HepG2 (cell line): ENCODE data around the gene DLG2. TPM values are rescaled to one million over a fixed set of nuclear protein-coding genes. Genes with fewer than 3 reads are reported as not detected.

Experiments used
- ATAC-seq: fragments of 200-7000 bp; cut with Tn5 transposase; 3 replicates; pipeline ENCODE4 v1.9.1; 2020; ENCODE audit warnings: mild to moderate bottlenecking, moderate library complexity
- BruUV-seq: library from RNA; stranded (reverse); fragments of 400-500 nt; replicated peaks from 2 replicates; lab custom pipeline; 2021; lab: Mats Ljungman, UMichigan
- CTCF ChIA-PET: fragments of 300-600 bp; formaldehyde crosslinking; extraction: SDS; loops from one replicate; lab custom pipeline; 2021; ENCODE audit warnings: low total read pairs, inconsistent platforms, low intra/inter-chr PET ratio; lab: Yijun Ruan, JAX
- POLR2A ChIA-PET: fragments of 350-600 bp; sonication (Branson Sonifier 250); formaldehyde crosslinking; loops from one replicate; lab custom pipeline; 2020; ENCODE audit warnings: antibody characterized with exemption, inconsistent platforms; lab: Yijun Ruan, JAX
- DNase-seq: peaks from one replicate; pipeline ENCODE4 v3.0.0-alpha.2; 2015; ENCODE audit warnings: low spot score
- FAIRE-seq: peaks from 3 replicates; lab custom pipeline; 2011; peaks lifted over from hg19 to GRCh38; lab: Jason Lieb, UNC
- H2AFZ ChIP-seq: one replicate; pipeline ENCODE4 v1.6.1; 2011; ENCODE audit warnings: low read length, inconsistent platforms
- H3K27ac ChIP-seq: fragments of 300-600 bp; 3 replicates; pipeline ENCODE4 v1.8.0; 2011; ENCODE audit warnings: mixed run types, mild to moderate bottlenecking, mixed read lengths, low read length, inconsistent platforms; ENCODE audit not compliant: insufficient read depth; ENCODE audit errors: extremely low read length
- H3K27me3 ChIP-seq, 2 experiments: fragments of 200-600 bp in 1 of 2; 2 replicates in 1 of 2; 3 replicates in 1 of 2; pipeline versions ENCODE4 v1.6.0 to v1.8.0; 2011; ENCODE audit warnings: low read length in 2 of 2, mild to moderate bottlenecking in 2 of 2, moderate library complexity in 2 of 2, inconsistent platforms in 1 of 2; ENCODE audit not compliant: insufficient read depth in 2 of 2, control insufficient read depth in 1 of 2
- H3K36me3 ChIP-seq, 2 experiments: fragments of 200-600 bp in 1 of 2; replicated peaks in 1 of 2; 2 replicates in 1 of 2; 3 replicates in 1 of 2; pipeline versions ENCODE4 v1.5.1 to v1.8.0; 2011; ENCODE audit warnings: low read length in 2 of 2, inconsistent platforms in 1 of 2; ENCODE audit not compliant: insufficient read depth in 2 of 2, control insufficient read depth in 1 of 2
- H3K4me1 ChIP-seq: 2 replicates; pipeline ENCODE4 v1.5.1; 2012; ENCODE audit warnings: low read length, inconsistent platforms; ENCODE audit not compliant: insufficient read depth
- H3K4me2 ChIP-seq: 2 replicates; pipeline ENCODE4 v1.6.0; 2011; ENCODE audit warnings: low read depth, low read length, inconsistent platforms
- H3K4me3 ChIP-seq, 3 experiments: fragments of 200-600 bp in 1 of 3; sonication (generic), shearing (Covaris generic) in 1 of 3; replicated peaks in 1 of 3; 2 replicates each; pipeline ENCODE4 v1.5.1; 2011 to 2016; ENCODE audit warnings: low read length in 3 of 3, inconsistent platforms in 2 of 3, low read depth in 2 of 3, mild to moderate bottlenecking in 2 of 3, control low read depth in 1 of 3, mixed read lengths in 1 of 3; ENCODE audit not compliant: insufficient read depth in 1 of 3
- H3K79me2 ChIP-seq: one replicate; pipeline ENCODE4 v1.6.1; 2011; ENCODE audit warnings: low read length, inconsistent platforms; ENCODE audit not compliant: insufficient read depth
- H3K9ac ChIP-seq: 2 replicates; pipeline ENCODE4 v1.6.0; 2011; ENCODE audit warnings: mild to moderate bottlenecking, low read depth, low read length, inconsistent platforms; ENCODE audit not compliant: insufficient read depth
- H3K9me3 ChIP-seq: 2 replicates; pipeline ENCODE4 v1.5.1; 2012; ENCODE audit warnings: mild to moderate bottlenecking, low read length
- H4K20me1 ChIP-seq: 2 replicates; pipeline ENCODE4 v1.6.0; 2011; ENCODE audit warnings: inconsistent platforms, mild to moderate bottlenecking, low read length, moderate library complexity; ENCODE audit not compliant: insufficient read depth
- CREBL2 ChIP-seq: sonication (generic); formaldehyde crosslinking; IDR thresholded peaks from 2 replicates; pipeline ENCODE4 v1.8.1; 2023; ENCODE audit warnings: missing genetic modification reagents, mild to moderate bottlenecking, borderline replicate concordance
- GATAD1 ChIP-seq: IDR thresholded peaks from 2 replicates; pipeline ENCODE4 v1.6.1; 2016; ENCODE audit warnings: missing genetic modification reagents, missing compliant biosample characterization
- RBM22 ChIP-seq: fragments of 200-400 bp; formaldehyde crosslinking; optimal IDR thresholded peaks from 2 replicates; pipeline ENCODE3; 2017; ENCODE audit warnings: mild to moderate bottlenecking, low read length, moderate library complexity
- ZFP62 ChIP-seq: sonication (generic); formaldehyde crosslinking; IDR thresholded peaks from 2 replicates; pipeline ENCODE4 v1.4.0; 2020; ENCODE audit warnings: missing genetic modification reagents
- ZMYM3 ChIP-seq: sonication (generic); formaldehyde crosslinking; IDR thresholded peaks from 2 replicates; pipeline ENCODE4 v1.5.1; 2020; ENCODE audit warnings: mild to moderate bottlenecking, missing genetic modification reagents
- ZNF235 ChIP-seq: sonication (generic); formaldehyde crosslinking; IDR thresholded peaks from 2 replicates; pipeline ENCODE4 v1.8.1; 2023; ENCODE audit warnings: mild to moderate bottlenecking, missing genetic modification reagents, borderline replicate concordance
- ZNF276 ChIP-seq: sonication (generic); formaldehyde crosslinking; IDR thresholded peaks from 2 replicates; pipeline ENCODE4 v1.4.0; 2020; ENCODE audit warnings: mild to moderate bottlenecking, low read depth, missing genetic modification reagents
- ZNF772 ChIP-seq: sonication (generic); formaldehyde crosslinking; IDR thresholded peaks from 2 replicates; pipeline ENCODE4 v1.5.0; 2020; ENCODE audit warnings: mild to moderate bottlenecking, missing genetic modification reagents
- WGBS: methylation state at CpG from one replicate; pipeline ENCODE4 v1.1.6; 2017; ENCODE audit warnings: low lambda C conversion rate; 5-methylcytosine and 5-hydroxymethylcytosine counted together
- in situ Hi-C: cut with HindIII; loops from 2 replicates; pipeline ENCODE4 v1.10.0; 2017; ENCODE audit warnings: low pct_unique_long_range_greater_than_20kb; ENCODE audit not compliant: extremely low pct_ligation_motif_present
- intact Hi-C: fragments of 100-400 bp; cut with micrococcal nuclease; formaldehyde crosslinking; loops from one replicate; pipeline ENCODE4 v1.10.0; 2022; ENCODE audit not compliant: unreplicated experiment
- polyA plus RNA-seq, 8 experiments: library from polyadenylated mRNA; depleted of rRNA in 3 of 8; stranded (reverse) in 7 of 8; unstranded in 1 of 8; fragments of >200 nt; fragmentation: Illumina TruSeq in 4 of 8; extraction: Trizol in 4 of 8; gene quantifications; 2 replicates each; pipeline versions ENCODE4 v1.2.1 to v1.2.3, GENCODE V29; 2011 to 2016; ENCODE audit warnings: low read depth in 4 of 8, missing spikeins in 1 of 8, mixed read lengths in 1 of 8; ENCODE audit not compliant: insufficient read depth in 1 of 8
- total RNA-seq, 5 experiments: library from RNA; depleted of rRNA; stranded (reverse); fragments of >200 nt; fragmentation: Illumina TruSeq; extraction: Trizol; gene quantifications; 2 replicates each; pipeline ENCODE4 v1.2.3, GENCODE V29; 2016; ENCODE audit warnings: low read depth in 1 of 5
- TF ChIP-seq, protein P1 (sequence below): sonication (generic); formaldehyde crosslinking; IDR thresholded peaks from 2 replicates; pipeline ENCODE4 v1.5.0; 2020; ENCODE audit warnings: mild to moderate bottlenecking, missing genetic modification reagents, moderate library complexity

DLG2 gene
- total and polyA plus RNA-seq, 2 of the 13 experiments (the other 11 are each of a cell fraction or from before 2014, with no cell fraction given), result 0.46 to 1.0 TPM

DNA sequence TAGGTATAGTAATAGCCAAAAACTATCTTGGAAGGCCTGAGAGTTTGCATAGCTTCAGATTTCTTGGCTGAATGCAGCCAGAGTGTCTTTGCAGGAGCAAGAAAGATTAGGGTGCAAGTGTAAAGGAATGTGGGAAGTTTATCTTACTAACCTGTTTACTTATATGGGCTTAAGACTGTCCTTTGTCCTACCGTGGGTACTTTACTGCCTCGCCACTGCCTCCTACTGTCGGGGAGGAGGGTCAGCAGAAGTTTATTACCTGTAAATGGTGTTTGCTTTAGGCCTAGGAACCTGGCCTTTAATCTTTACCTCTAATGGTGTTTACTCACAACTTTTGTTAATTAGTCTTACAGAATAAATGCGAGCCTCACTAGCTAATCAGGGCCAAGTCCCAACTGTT is 633.8 kb downstream of the DLG2 start:
- H2AFZ ChIP-seq, result no peak overlapping the region
- TF ChIP-seq GATAD1, result no peak
- TF ChIP-seq ZFP62, result no peak
- TF ChIP-seq ZNF772, result no peak
- TF ChIP-seq, protein P1, sequence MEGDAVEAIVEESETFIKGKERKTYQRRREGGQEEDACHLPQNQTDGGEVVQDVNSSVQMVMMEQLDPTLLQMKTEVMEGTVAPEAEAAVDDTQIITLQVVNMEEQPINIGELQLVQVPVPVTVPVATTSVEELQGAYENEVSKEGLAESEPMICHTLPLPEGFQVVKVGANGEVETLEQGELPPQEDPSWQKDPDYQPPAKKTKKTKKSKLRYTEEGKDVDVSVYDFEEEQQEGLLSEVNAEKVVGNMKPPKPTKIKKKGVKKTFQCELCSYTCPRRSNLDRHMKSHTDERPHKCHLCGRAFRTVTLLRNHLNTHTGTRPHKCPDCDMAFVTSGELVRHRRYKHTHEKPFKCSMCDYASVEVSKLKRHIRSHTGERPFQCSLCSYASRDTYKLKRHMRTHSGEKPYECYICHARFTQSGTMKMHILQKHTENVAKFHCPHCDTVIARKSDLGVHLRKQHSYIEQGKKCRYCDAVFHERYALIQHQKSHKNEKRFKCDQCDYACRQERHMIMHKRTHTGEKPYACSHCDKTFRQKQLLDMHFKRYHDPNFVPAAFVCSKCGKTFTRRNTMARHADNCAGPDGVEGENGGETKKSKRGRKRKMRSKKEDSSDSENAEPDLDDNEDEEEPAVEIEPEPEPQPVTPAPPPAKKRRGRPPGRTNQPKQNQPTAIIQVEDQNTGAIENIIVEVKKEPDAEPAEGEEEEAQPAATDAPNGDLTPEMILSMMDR (CRISPR knock-in tag), result peak; percentile 40
- TF ChIP-seq RBM22, result no peak
- no peak for TF ChIP-seq ZNF235 (CRISPR knock-in tag)
- TF ChIP-seq ZNF276 (CRISPR knock-in tag), result no peak
- no peak for TF ChIP-seq ZMYM3 (CRISPR knock-in tag)
- no peak for TF ChIP-seq CREBL2
- H3K9me3 ChIP-seq, result no peaks in the 10 kb centered on the region
- POLR2A ChIA-PET, result no interaction called here
- intact Hi-C loops, result loop anchor here (5.0 kb wide), 2 partner anchors 191 to 211 kb away; no protein-coding TSS in a partner anchor
- no peaks in the 10 kb centered on the region for H3K4me1 ChIP-seq
- H4K20me1 ChIP-seq, result no peaks in the 10 kb centered on the region
- BruUV-seq, result no TSS peak
- H3K27ac ChIP-seq, result no peak overlapping the region
- H3K4me3 ChIP-seq, result no peak overlapping the region
- no peak for FAIRE-seq
- no peaks in the 10 kb centered on the region for H3K79me2 ChIP-seq
- no peak overlapping the region for H3K4me2 ChIP-seq
- DNase-seq, result peak; percentile 1
- in situ Hi-C loops, result no loop called here
- peak; percentile 64; the same call in 2 of the 3 replicates for ATAC-seq
- CTCF ChIA-PET, result no interaction called here
- no peaks in the 10 kb centered on the region for H3K27me3 ChIP-seq
- no peak overlapping the region for H3K9ac ChIP-seq
- H3K36me3 ChIP-seq, result no peaks in the 10 kb centered on the region
- WGBS, result 0% methylated on average over 4 of the region's 4 CpGs
